PC-9 (cell line): Measurements from ENCODE around the gene ACAD8.

Experiments used
- CTCF ChIP-seq: fragments of 200-600 bp; sonication (generic); conservative IDR thresholded peaks from 2 replicates; pipeline ENCODE4 v1.6.1; 2017; ENCODE audit warnings: mixed run types, antibody characterized with exemption, mild to moderate bottlenecking, moderate library complexity
- EZH2 ChIP-seq: fragments of 200-600 bp; sonication (generic); IDR thresholded peaks from 2 replicates; pipeline ENCODE4 v1.8.0; 2017; ENCODE audit warnings: antibody characterized with exemption, low read depth

DNA sequence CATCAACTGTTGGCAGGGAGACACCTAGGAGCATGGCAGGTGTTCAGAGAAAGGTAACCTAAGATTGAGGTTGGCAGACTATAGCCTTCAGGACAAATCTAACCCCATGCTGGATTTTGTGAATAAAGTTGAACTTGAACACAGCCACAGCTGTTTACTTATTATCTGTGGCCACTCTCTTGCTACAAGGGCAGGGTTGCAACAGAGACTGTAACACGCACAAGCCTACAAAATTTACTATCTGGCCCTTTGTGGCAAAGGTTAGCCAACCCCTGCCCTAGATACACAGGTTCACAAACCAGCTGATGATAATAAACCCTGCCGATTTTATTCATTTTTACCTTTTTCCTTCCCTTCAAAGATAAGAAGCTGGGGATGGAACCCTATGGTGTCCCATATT lies 2.7 kb upstream of the ACAD8 start:
- TF ChIP-seq CTCF (no peak), EZH2 (no peak)
